Breast epithelium (tissue), 3 donors: ENCODE measurements around the gene MAFB.

Experiments
- POLR2AphosphoS5 ChIP-seq, 3 donors: sonication (generic); formaldehyde crosslinking; IDR thresholded peaks; one replicate each; pipeline ENCODE4 v1.6.1; 2017; ENCODE audit warnings: antibody characterized with exemption in 3 of 3
- TF ChIP-seq, protein P1 (sequence below), 3 donors: fragments of 450-650 bp; IDR thresholded peaks; one replicate each; pipeline ENCODE4 v1.5.1; 2016 to 2017; ENCODE audit warnings: antibody characterized with exemption in 3 of 3, mild to moderate bottlenecking in 3 of 3, moderate library complexity in 3 of 3

DNA sequence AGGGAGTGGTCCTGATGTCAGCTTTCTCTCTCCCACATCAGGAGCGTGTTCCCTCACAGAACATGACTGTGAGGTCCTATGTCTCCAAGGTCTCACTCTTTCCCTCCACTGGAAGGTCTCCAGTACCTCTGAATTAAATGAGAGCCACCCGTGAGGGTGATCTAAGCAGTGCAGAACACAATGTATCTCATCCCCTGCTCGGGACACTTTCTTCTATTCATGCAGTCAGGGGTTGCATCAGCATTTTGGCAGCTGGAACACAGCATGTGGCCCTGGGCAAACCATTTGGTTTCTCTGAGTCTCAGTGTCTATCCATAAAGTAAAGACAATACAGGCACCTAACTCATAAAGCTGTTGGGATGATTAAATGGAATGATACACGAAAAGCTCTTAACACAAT, 34.2 kb downstream of the MAFB start:
- peak in 2 of 3 donors; percentile 72 to 77 for TF ChIP-seq POLR2AphosphoS5 (IDR thresholded peaks at IDR 0.05)
- TF ChIP-seq, protein P1, sequence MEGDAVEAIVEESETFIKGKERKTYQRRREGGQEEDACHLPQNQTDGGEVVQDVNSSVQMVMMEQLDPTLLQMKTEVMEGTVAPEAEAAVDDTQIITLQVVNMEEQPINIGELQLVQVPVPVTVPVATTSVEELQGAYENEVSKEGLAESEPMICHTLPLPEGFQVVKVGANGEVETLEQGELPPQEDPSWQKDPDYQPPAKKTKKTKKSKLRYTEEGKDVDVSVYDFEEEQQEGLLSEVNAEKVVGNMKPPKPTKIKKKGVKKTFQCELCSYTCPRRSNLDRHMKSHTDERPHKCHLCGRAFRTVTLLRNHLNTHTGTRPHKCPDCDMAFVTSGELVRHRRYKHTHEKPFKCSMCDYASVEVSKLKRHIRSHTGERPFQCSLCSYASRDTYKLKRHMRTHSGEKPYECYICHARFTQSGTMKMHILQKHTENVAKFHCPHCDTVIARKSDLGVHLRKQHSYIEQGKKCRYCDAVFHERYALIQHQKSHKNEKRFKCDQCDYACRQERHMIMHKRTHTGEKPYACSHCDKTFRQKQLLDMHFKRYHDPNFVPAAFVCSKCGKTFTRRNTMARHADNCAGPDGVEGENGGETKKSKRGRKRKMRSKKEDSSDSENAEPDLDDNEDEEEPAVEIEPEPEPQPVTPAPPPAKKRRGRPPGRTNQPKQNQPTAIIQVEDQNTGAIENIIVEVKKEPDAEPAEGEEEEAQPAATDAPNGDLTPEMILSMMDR (IDR thresholded peaks at IDR 0.05), result peak in 1 of 3 donors; percentile 33
